Stimulated activated CD8-positive, alpha-beta memory T cell treated with anti-CD3 and anti-CD28 coated beads, Interleukin-15, amount 100 ng/mL, for 48 hours (primary cell): ENCODE data around the gene DCAF12L2.
"Not testable (repeated sequence)": the region's sequence is repeated elsewhere in the genome, so short reads cannot be mapped to it uniquely, and the experiment has no call there.

Source experiments
- DNase-seq, 2 donors: peaks; one replicate each; pipeline ENCODE4 v3.0.0-alpha.2; 2020; ENCODE audit warnings: low read depth in 2 of 2

The DCAF12L2 gene

DNA sequence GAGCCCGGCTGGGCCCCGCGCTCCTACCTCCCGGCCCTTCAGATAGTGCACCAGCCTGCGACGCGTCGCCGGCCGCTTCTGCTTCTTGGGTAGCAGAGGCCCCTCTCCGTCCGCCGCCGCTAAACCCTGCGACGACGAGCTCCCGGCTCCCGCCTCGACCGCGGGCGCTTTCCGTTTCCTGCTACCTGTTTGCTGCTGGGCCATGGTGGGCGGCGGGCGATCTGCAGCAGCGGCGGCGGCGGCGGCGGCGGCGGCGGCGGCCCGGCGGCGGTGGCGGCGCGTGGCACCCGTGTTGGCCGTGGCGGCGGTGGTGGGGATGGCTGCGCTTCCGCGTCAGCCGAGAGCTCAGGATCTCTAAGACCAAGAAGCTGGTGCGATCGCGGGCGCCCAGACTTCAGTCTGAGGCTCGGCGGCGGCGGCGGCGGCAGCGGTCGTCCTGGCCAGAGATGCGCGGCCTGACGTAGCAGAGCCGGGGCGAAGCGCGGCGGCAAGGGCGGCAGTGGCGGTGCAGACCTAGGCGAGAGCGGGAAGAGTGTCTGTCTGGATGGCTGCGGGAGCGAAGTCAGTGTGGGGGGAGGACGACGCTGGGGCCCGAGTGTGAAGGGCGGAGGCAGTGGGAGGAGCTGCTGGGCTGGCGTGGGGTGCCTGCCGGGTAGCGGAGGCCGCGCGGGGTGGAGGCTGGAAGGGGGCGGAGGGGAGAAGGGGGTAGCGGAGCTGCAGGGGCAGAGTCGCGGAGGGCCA is at the start of gene DCAF12L2:
Gene DCAF12L2 (minus strand): TSS at position 569 of the 741 bp plus-strand sequence. CDS start 365 bp downstream, at position 204.
- no peak for DNase-seq

DNA sequence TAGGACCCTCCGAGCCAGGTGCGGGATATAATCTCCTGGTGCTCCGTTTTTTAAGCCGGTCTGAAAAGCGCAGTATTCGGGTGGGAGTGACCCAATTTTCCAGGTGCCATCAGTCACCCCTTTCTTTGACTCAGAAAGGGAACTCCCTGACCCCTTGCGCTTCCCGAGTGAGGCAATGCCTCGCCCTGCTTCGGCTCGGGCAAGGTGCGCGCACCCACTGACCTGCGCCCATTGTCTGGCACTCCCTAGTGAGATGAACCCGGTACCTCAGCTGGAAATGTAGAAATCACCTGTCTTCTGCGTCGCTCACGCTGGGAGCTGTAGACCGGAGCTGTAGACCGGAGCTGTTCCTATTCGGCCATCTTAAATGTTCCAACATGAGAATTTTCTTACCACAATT is 24.8 kb upstream of the DCAF12L2 start:
- not testable (repeated sequence) for DNase-seq

DNA sequence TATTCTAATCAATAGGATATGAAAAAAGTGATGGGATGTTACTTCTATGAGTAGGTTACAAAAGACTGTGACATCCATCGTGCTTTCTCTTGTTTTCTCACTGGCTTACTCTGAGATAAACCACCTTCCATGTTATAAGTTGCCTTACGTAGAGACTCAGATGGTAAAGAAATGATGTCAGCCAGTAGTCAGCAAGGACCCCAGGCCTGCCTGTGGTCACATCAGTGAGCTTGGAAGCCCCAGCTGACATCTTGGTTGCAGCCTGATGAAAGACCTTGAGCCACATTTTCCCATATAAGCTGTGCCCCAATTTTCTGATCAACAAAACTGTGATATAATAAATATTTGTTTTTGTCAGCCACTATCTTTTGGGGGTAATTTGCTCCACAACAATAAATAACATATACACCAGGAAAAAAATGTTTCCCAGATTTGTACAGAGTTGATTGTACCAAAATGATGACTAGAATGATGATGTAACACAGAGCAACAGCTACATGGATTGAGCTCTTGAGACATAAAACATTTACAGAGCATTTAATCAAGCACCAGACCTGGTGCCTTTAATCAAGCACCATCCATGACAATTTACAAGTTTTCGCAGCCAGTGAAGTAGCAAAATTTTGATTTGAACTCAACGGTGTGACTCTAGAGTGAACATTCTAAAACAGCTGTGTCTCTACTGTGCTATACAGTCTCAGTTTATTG is 11.2 kb upstream of the DCAF12L2 start:
- no peak for DNase-seq

DNA sequence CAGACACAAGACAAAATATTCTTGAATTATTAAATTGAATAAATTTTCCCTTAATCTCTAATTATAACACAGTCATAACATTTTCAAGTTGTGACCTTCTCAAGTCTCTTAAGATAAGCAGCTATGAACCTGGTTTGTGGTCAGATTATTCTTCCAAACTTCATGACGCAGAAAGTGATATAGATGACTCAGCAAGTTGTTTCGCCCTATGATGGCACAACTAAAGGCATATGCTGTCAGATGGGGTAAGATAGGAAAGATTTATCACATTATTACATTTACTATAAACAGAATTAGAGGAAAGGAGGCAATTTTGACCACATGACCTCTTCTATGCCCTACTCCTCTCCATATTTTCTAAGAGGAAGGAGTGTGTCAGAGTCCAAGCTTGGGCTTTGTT is 4.6 kb upstream of the DCAF12L2 start:
- DNase-seq = no peak

DNA sequence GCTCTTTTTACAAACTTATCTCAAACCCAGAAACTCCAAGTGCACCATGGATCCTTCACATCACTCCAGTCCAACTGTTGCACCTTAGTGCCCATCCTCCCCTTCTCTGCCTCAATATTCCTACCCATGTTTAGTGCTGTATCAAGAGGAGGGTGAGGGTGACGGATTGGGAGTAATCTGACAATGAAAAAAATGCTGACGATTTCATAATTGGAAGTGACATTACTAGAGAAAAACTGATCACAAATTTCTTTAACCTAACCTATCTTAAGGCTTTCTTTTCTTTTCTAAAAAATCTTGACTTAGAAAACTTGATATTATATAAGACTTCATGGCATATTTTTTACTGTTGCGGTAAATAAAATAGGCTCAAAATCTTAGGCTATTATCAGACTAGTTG is 1.5 kb upstream of the DCAF12L2 start:
- no peak for DNase-seq

DNA sequence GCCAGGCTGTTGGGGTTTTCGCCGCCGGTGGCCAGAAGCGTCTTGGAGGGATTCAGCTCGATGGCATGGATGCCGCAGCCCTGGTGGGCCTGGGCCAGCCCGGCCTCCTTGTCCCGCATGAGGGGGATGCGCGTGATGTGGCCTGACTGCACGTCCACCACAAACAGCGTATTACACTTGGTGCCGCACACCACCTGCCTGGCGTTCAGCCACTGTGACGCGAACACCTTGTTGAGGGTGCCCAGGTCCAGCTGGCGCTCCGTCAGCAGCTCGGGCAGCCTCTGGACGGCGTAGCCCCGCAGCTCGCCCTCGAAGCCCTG is 728 bp downstream of the DCAF12L2 start:
- DNase-seq = no peak

DNA sequence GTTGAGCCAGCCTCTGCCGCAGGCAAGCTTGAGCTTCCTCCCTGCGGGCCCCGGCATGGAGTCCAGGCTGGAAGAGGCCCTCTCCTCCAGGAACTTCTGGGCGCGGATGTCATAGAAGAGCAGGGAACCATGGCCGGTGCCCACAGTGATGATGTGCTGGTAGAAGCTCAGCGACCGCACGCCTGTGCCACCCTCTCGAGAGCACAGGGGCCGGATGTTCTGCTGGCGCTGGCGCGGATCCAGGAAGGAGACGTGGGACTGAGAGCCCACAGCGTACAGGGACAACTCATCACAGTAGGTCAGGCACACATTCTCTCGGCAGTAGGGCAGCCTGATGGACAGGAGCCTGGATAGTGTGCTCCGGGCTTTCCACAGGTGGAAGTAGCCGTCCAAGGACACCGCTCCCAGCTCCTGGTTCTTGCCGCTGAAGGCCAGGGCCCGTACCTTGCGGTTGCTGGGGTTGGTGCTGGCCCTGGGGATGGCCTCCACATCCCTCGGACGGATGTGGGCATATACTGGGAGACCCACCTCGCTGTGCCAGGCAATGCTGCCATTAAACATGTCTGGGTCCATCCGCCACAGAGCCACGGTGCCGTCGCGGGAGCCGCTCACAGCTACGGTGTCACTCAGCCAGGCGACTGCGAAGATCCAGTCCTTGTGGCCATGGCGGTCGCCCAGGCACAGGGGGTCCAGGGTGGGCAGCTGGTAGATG is 1.2 kb downstream of the DCAF12L2 start:
- no peak for DNase-seq

DNA sequence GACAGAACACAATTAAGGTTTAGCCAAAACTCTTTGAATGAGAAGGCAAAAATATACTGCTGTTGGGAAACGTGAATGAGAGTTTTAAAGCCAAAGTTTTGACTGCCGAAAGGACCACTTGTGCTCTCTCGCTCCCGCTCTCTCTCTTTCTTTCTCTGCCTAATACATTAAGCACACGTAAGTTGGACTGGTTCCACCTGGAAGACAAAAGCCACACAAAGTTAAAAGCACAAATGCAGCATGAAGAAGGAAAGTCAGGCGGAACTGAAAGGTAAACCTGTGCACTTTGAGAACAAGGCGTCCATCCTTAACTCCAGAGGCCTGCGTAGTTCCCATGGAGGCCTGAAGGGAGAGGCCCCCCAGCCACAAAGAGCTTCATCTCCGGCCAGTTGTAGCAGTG is 1.9 kb downstream of the DCAF12L2 start:
- DNase-seq = no peak

DNA sequence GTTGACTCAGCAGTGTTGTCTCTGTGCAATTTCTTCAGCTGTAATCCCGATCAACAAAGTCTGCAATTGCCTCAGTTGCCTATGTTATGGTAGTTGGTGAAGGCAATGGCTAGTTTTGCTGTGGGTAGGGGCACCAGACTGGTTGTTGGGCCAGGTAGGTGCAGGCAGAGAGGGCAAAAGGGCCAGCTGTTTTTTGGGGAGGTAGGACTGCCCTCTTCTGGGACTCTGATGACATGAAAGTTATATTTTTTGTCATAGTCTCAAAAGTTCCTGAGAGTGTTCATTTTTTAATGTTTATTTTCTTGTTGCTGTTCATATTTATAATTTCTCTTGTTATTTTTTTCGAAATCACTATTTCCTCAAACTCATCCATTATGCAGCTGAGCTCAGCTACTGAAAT is 25.1 kb downstream of the DCAF12L2 start:
- no peak for DNase-seq

DNA sequence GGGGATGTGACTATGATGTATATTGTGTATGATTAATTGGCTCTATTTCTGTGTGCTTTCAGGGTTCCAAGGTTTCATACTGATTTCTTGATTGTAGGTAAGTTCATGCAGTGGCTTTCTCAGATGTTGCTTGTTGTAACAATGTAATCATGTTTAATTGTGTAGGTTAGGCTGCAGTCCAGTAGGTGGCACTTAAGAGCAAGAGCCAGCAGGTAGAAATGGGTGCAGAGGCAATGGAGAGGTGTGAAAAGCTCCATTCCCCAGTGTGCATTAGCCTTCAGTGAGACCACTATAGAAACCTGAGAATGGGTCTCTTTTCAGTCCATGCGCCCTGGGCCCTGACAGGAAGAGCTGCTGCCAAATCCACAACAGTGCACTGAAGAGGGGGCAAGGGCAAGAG is 28.2 kb downstream of the DCAF12L2 start:
- DNase-seq = no peak

DNA sequence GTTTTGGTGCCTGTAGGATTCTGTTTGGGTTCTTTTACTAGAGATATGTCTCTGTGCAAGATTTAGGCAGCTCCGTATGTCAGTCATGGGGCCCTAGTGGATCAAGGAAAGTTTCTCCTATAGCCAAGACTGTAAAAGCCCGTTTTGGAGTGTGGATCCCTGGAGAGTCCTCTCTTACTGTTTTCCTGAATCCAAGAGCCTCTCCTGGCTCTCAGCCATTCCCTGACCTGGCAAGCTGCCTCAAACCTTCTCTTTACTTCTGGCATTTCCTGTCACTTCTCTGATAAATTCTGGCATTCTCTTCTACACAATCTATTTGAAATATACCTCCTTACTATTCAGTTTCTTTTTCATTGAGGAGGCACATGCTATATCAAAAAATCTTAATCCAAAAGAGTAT is 41.4 kb downstream of the DCAF12L2 start:
- no peak for DNase-seq
